GM19438 (cell line): ENCODE measurements around the gene TNRC18.
"Not testable (repeated sequence)": the region's sequence is repeated elsewhere in the genome, so short reads cannot be mapped to it uniquely, and the experiment has no call there.

ENCODE experiments used
- ATAC-seq: cut with Tn5 transposase; IDR thresholded peaks from one replicate; pipeline ENCODE4 v1.9.1; 2021; ENCODE audit warnings: low read depth; ENCODE audit not compliant: unreplicated experiment

Gene TNRC18

DNA sequence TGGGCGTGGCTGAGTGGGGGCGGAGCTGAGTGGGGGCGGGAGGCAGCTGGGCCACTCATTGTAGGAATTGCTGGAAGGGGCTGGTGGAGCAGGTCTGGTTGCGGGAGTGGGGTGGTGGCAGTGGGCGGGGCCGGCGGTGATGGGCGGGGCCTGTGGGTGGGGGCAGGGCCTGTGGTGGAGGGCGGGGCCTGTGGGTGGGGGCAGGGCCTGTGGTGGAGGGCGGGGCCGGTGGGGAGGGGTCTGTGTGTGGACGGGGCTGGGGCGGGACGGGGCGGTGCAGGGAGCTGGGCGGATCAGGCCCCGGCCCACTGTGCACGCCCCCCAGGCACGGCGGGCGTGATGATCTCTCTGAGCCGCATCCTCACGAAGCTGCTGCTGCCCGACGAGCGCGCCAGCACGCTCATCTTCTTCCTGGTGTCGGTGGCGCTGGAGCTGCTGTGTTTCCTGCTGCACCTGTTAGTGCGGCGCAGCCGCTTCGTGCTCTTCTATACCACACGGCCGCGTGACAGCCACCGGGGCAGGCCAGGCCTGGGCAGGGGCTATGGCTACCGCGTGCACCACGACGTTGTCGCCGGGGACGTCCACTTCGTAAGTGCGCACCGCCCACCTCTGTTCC is 126.9 kb downstream of the TNRC18 start:
- peak; percentile 61 for ATAC-seq

DNA sequence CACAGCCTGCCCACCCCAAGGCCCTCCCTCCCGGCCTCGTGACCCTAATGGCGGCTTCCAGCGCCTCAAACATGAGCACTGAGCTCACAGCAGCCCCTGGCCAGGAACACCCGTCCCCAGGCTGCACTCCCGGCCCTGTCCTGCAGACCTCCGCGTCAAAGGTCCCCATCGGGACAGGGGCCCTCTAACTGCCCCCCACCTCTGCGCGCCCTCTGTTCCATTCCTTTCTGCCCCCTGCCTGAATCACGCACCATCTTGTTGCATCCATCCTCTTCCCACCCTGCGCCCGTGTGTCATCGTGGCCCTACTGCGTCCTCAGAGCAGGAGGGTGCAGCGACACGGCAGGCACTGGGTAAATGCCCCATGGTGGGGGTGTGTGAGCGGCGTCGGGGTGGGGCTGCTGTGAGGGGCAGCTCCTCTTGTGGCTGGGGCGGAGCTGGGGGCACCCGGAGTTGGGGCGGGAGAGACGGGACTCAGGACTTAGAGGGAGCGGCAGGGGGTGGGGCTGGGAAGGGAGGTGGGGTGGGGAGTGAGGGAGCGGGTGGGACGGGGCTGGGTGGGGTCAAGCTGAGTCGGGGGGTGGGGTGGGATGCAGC is 127.5 kb downstream of the TNRC18 start:
- no peak for ATAC-seq

GRCh38 chr7:5295039-5296014 is 128.3 kb downstream of the TNRC18 start:
- ATAC-seq: no peak

DNA sequence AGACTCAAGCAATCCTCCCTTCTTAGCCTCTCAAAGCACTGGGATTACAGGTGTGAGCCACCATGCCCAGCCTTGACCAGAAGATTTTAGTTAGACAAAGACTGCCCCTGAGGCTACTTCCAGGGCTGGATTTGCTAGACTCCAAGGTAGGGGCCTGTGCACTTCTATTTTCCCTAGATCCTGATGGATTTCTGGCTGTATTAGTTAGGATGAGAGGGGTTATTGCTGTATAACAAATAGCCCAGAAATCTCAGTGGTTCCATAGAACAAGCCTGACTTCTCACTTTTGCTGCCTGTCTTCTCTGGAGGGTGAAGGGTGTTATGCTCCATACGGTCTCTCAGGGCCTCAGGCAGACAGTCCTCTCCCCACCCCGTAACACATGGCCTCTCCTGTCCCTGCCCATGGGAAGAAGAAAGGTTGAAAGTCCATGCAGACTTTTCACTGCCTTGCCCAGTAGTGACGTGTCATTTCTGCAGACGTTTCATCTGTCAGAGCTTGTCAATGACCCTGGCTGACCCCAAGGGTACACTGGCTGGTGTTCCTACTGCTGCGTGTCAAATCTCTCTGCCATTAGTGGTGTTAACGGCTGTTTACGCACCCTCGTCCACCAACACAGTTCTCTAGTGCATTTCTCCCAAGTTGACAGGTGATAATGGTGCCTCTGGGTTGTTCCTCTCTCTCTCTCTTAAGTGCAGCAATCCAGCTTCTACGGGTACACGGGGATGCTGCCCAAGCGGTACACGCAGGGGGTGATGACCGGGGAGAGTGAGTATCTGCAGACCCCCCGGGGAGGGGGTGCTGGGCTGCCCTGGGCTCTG is 129.3 kb downstream of the TNRC18 start:
- no peak for ATAC-seq

DNA sequence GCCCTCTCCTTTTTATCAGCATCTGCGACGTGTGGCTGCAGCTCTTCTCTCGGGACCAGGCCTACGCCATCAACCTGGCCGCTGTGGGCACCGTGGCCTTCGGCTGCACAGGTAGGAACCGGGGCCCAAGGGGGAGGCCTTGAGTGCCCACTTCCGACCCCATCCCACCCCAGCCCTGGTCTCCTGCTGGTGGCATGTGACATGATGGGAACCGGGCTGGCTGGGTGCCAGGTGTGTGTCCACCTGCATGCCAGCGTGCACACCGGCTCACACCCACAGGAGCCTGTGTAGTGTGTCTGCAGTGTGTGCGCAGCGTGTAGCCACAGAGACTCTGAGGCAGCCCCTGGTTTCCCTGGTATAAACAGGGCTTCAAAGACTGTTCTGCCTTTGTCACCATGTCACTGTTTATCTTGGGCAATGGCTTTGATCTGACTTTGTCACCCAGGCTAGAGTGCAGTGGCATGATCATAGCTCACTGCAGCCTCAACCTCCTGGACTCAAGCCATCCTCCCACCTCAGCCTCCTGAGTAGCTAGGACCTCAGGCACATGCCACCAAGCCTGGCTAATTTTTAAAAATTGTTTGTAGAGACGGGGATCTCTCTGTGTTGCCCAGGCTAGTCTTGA is 131.8 kb downstream of the TNRC18 start:
- ATAC-seq: not testable (repeated sequence)

- ATAC-seq: no peak
These were observed 132.3 kb downstream of the TNRC18 start for GRCh38 chr7:5291301-5291700.

GRCh38 chr7:5289355-5289754 is 134.3 kb downstream of the TNRC18 start:
- ATAC-seq: no peak

DNA sequence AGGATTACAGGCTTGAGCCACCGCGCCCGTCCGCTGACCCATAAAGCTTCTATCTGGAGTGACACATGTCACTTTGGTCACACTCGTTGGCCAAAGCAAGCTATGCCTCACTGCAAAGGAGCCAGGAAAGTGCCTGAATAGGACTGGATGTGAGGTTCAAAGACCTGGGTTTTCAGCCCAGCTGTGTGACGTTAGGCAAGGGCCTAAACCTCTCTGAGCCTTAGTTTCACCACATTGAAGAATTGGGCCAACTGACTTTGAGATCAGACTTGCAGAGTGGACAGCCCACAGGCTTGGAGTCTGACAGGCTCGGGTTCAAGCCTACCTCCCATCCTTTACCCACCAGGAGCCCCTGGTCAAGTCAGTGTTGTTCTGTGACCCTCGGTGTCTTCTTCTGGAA is 135.1 kb downstream of the TNRC18 start:
- ATAC-seq: not testable (repeated sequence)

GRCh38 chr7:5287802-5288201 is 135.8 kb downstream of the TNRC18 start:
- no peak for ATAC-seq

GRCh38 chr7:5287373-5287772 is 136.3 kb downstream of the TNRC18 start:
- not testable (repeated sequence) for ATAC-seq

GRCh38 chr7:5286933-5287332 is 136.7 kb downstream of the TNRC18 start:
- ATAC-seq: no peak

GRCh38 chr7:5284304-5285281 is 139.0 kb downstream of the TNRC18 start:
- ATAC-seq: no peak

DNA sequence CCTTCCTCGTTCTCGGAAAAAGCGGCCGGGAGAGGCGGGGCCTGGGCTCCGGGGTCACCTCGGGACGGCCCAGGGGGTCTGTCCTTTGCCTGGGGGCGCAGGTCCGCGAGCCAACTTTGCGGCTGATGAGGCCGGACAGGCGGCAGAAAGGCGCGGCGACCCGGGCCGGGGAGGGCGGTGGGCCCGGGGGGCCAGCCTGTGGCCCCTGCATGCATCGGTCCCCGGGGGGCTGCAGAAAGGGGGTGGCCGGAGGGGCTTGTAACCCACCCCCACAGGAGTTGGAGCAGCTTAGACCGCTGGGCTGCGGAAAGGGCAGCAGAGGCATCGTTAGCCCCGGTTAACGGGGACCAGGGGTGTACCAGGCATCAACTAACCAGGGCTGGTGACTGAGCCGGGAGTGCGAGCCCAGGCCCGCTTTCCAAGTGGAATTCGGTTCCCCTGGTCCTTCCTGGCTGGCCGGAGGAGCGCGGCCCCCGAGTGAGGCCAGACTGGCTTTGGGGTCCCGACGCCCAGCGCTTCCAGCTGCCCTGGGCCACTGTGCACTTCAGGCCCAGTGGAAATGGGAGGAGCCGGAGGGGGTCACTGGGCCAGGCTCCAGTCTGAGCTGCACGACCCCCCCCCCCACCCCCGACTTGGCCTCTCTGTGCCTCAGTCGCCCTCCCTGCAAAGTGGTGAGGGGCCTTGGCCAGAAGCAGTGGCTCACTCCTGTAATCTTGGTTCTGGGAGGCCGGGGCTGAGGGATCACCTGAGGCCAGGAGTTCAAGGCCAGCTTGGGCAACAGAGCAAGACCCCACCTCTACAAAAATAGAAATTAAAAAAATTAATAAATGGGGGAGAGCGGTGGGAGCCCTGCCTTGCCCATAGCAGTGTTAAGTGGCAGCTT is 140.0 kb downstream of the TNRC18 start:
- ATAC-seq: no peak

GRCh38 chr7:5282543-5283316 is 140.9 kb downstream of the TNRC18 start, which contains the start of gene SLC29A4:
Gene SLC29A4, plus strand, starts transcription at chr7:5282943. Its CDS starts 4,874 bp downstream, at chr7:5287817.
- ATAC-seq: no peak

GRCh38 chr7:5281598-5282500 is 141.8 kb downstream of the TNRC18 start:
- not testable (repeated sequence) for ATAC-seq

- no peak for ATAC-seq
These were observed 143.9 kb downstream of the TNRC18 start for GRCh38 chr7:5279734-5280133.
